Loucy (cell line): ENCODE measurements around the gene POLR2J.
"Not testable (repeated sequence)": the region's sequence is repeated elsewhere in the genome, so short reads cannot be mapped to it uniquely, and the experiment has no call there.

Experiments
- H2AFZ ChIP-seq: fragments of 200-600 bp; sonication (generic); 2 replicates; pipeline ENCODE4 v1.6.0; 2016; ENCODE audit warnings: antibody characterized with exemption, mild to moderate bottlenecking, low read length, moderate library complexity
- H3F3A ChIP-seq: fragments of 200-600 bp; 2 replicates; pipeline ENCODE4 v1.6.0; 2016; ENCODE audit warnings: antibody characterized with exemption, low read depth, mild to moderate bottlenecking
- H3K27me3 ChIP-seq: fragments of 200-600 bp; sonication (generic); 2 replicates; pipeline ENCODE4 v1.6.1; 2014; ENCODE audit warnings: low read length, mild to moderate bottlenecking; ENCODE audit not compliant: insufficient read depth, poor library complexity, severe bottlenecking
- H3K36me3 ChIP-seq: fragments of 200-600 bp; sonication (generic); 2 replicates; pipeline ENCODE4 v1.6.1; 2016; ENCODE audit warnings: low read length; ENCODE audit not compliant: insufficient read depth
- H3K4me1 ChIP-seq: fragments of 200-600 bp; sonication (generic); 2 replicates; pipeline ENCODE4 v1.5.1; 2014; ENCODE audit warnings: low read length, mild to moderate bottlenecking; ENCODE audit not compliant: insufficient read depth, poor library complexity, severe bottlenecking
- H3K4me2 ChIP-seq: fragments of 200-600 bp; sonication (generic); 2 replicates; pipeline ENCODE4 v1.6.0; 2014; ENCODE audit warnings: antibody characterized with exemption, low read length, low read depth, mild to moderate bottlenecking; ENCODE audit not compliant: poor library complexity, severe bottlenecking
- H3K4me3 ChIP-seq: fragments of 200-600 bp; sonication (generic); 2 replicates; pipeline ENCODE4 v1.5.1; 2014; ENCODE audit warnings: low read length, mild to moderate bottlenecking, mixed read lengths; ENCODE audit not compliant: poor library complexity, severe bottlenecking
- H3K79me2 ChIP-seq: fragments of 200-600 bp; sonication (generic); 2 replicates; pipeline ENCODE4 v1.6.1; 2014; ENCODE audit warnings: low read length; ENCODE audit not compliant: insufficient read depth
- H3K9ac ChIP-seq: fragments of 200-600 bp; sonication (generic); 2 replicates; pipeline ENCODE4 v1.6.0; 2014; ENCODE audit warnings: mild to moderate bottlenecking, low read depth, low read length, moderate library complexity; ENCODE audit not compliant: poor library complexity, severe bottlenecking
- H3K9me2 ChIP-seq: fragments of 200-600 bp; sonication (generic); replicated peaks from 2 replicates; pipeline ENCODE4 v1.6.1; 2016; ENCODE audit warnings: low read depth, low read length, mixed read lengths
- H3K9me3 ChIP-seq: fragments of 200-600 bp; sonication (generic); 2 replicates; pipeline ENCODE4 v1.6.1; 2014; ENCODE audit warnings: mild to moderate bottlenecking, antibody characterized with exemption, low read length, low read depth; ENCODE audit not compliant: insufficient read depth
- H4K20me1 ChIP-seq: fragments of 200-600 bp; sonication (generic); 2 replicates; pipeline ENCODE4 v1.6.0; 2014; ENCODE audit warnings: antibody characterized with exemption, low read length, mild to moderate bottlenecking; ENCODE audit not compliant: insufficient read depth, poor library complexity, severe bottlenecking

Gene POLR2J

GRCh38 chr7:102505298-102506185 is 26.8 kb upstream of the POLR2J start:
- H3K9me2 ChIP-seq, H3K27me3 ChIP-seq, H4K20me1 ChIP-seq, H3K9ac ChIP-seq, H3K9me3 ChIP-seq, H3K4me1 ChIP-seq, H3K79me2 ChIP-seq, H3K36me3 ChIP-seq, H2AFZ ChIP-seq, H3K4me3 ChIP-seq, H3F3A ChIP-seq, H3K4me2 ChIP-seq: not testable (repeated sequence)

GRCh38 chr7:102503141-102503540 is 24.4 kb upstream of the POLR2J start:
- H3K4me3 ChIP-seq, H3K9ac ChIP-seq, H4K20me1 ChIP-seq, H3F3A ChIP-seq, H3K79me2 ChIP-seq, H3K9me3 ChIP-seq, H3K27me3 ChIP-seq, H3K4me1 ChIP-seq, H3K4me2 ChIP-seq, H3K36me3 ChIP-seq, H3K9me2 ChIP-seq, H2AFZ ChIP-seq: not testable (repeated sequence)

GRCh38 chr7:102498321-102498720 is 19.6 kb upstream of the POLR2J start:
- not testable (repeated sequence) for H3K4me1 ChIP-seq, H3K9ac ChIP-seq, H3K79me2 ChIP-seq, H3K27me3 ChIP-seq, H3F3A ChIP-seq, H3K4me3 ChIP-seq, H2AFZ ChIP-seq, H3K9me3 ChIP-seq, H3K4me2 ChIP-seq, H4K20me1 ChIP-seq, H3K36me3 ChIP-seq, H3K9me2 ChIP-seq

GRCh38 chr7:102497308-102497707 is 18.6 kb upstream of the POLR2J start:
- not testable (repeated sequence) for H3K4me1 ChIP-seq, H3K36me3 ChIP-seq, H2AFZ ChIP-seq, H3K27me3 ChIP-seq, H3K9ac ChIP-seq, H3K9me3 ChIP-seq, H3K79me2 ChIP-seq, H4K20me1 ChIP-seq, H3K4me2 ChIP-seq, H3K9me2 ChIP-seq, H3F3A ChIP-seq, H3K4me3 ChIP-seq

- not testable (repeated sequence) for H3K27me3 ChIP-seq, H4K20me1 ChIP-seq, H2AFZ ChIP-seq
Observed at GRCh38 chr7:102496861-102497260, 18.1 kb upstream of the POLR2J start.

GRCh38 chr7:102494473-102495149 is 15.9 kb upstream of the POLR2J start:
- H3K79me2 ChIP-seq, H4K20me1 ChIP-seq, H2AFZ ChIP-seq, H3K9me3 ChIP-seq, H3K9ac ChIP-seq, H3K9me2 ChIP-seq, H3K36me3 ChIP-seq, H3K27me3 ChIP-seq, H3K4me3 ChIP-seq, H3K4me2 ChIP-seq, H3F3A ChIP-seq, H3K4me1 ChIP-seq: not testable (repeated sequence)

More at GRCh38 chr7:102496861-102497260, 18.1 kb upstream of the POLR2J start:
- H3F3A ChIP-seq, H3K9me2 ChIP-seq, H3K79me2 ChIP-seq, H3K4me1 ChIP-seq, H3K9me3 ChIP-seq, H3K36me3 ChIP-seq, H3K9ac ChIP-seq, H3K4me2 ChIP-seq, H3K4me3 ChIP-seq: not testable (repeated sequence)

- H3K9me3 ChIP-seq, H3K4me2 ChIP-seq, H3K36me3 ChIP-seq, H3K4me3 ChIP-seq, H3K79me2 ChIP-seq, H3F3A ChIP-seq, H2AFZ ChIP-seq, H4K20me1 ChIP-seq, H3K27me3 ChIP-seq, H3K4me1 ChIP-seq, H3K9ac ChIP-seq, H3K9me2 ChIP-seq: not testable (repeated sequence)
Observed at GRCh38 chr7:102494026-102494425, 15.3 kb upstream of the POLR2J start.
